GM23248 (cell line): ENCODE data around the gene TOP1. TPM values are rescaled to one million over a fixed set of nuclear protein-coding genes. Genes with fewer than 3 reads are reported as not detected.

Source experiments
- DNase-seq: peaks from one replicate; pipeline ENCODE4 v3.0.0-alpha.2; 2015
- H2AFZ ChIP-seq: fragments of 200-600 bp; sonication (generic); 2 replicates; pipeline ENCODE4 v1.6.1; 2016; ENCODE audit warnings: antibody characterized with exemption
- H3F3A ChIP-seq: fragments of 200-600 bp; sonication (generic); 2 replicates; pipeline ENCODE4 v1.6.1; 2016; ENCODE audit warnings: mild to moderate bottlenecking, antibody characterized with exemption, mixed run types; ENCODE audit not compliant: insufficient read depth
- H3K27ac ChIP-seq: fragments of 200-600 bp; sonication (generic); 2 replicates; pipeline ENCODE4 v1.5.1; 2016; ENCODE audit warnings: mild to moderate bottlenecking
- H3K27me3 ChIP-seq: fragments of 200-600 bp; sonication (generic); replicated peaks from 2 replicates; pipeline ENCODE4 v1.6.1; 2016; ENCODE audit warnings: mild to moderate bottlenecking; ENCODE audit not compliant: insufficient read depth
- H3K36me3 ChIP-seq: fragments of 200-600 bp; sonication (generic); 2 replicates; pipeline ENCODE4 v1.6.1; 2016; ENCODE audit warnings: low read depth, mild to moderate bottlenecking
- H3K4me1 ChIP-seq: fragments of 200-600 bp; sonication (generic); 2 replicates; pipeline ENCODE4 v1.6.1; 2016; ENCODE audit warnings: mild to moderate bottlenecking; ENCODE audit not compliant: insufficient read depth
- H3K4me2 ChIP-seq: fragments of 200-600 bp; sonication (generic); one replicate; pipeline ENCODE4 v1.6.1; 2016; ENCODE audit warnings: mild to moderate bottlenecking; ENCODE audit not compliant: unreplicated experiment
- H3K4me3 ChIP-seq: fragments of 200-600 bp; sonication (generic); 2 replicates; pipeline ENCODE4 v1.5.1; 2016; ENCODE audit warnings: mild to moderate bottlenecking
- H3K79me2 ChIP-seq: fragments of 200-600 bp; sonication (generic); 2 replicates; pipeline ENCODE4 v1.6.1; 2016; ENCODE audit warnings: mild to moderate bottlenecking; ENCODE audit not compliant: insufficient read depth
- H3K9ac ChIP-seq: fragments of 200-600 bp; sonication (generic); 2 replicates; pipeline ENCODE4 v1.6.1; 2016; ENCODE audit warnings: mild to moderate bottlenecking
- H3K9me2 ChIP-seq: fragments of 200-600 bp; sonication (generic); 2 replicates; pipeline ENCODE4 v1.6.1; 2016; ENCODE audit warnings: mixed run types, mild to moderate bottlenecking, moderate library complexity; ENCODE audit not compliant: insufficient read depth
- H3K9me3 ChIP-seq: fragments of 200-600 bp; sonication (generic); one replicate; pipeline ENCODE4 v1.6.1; 2017; ENCODE audit warnings: low read depth
- H4K20me1 ChIP-seq: fragments of 200-600 bp; sonication (generic); 2 replicates; pipeline ENCODE4 v1.6.0; 2016; ENCODE audit not compliant: insufficient read depth
- EZH2 ChIP-seq: fragments of 200-600 bp; sonication (generic); IDR thresholded peaks from 2 replicates; pipeline ENCODE4 v1.6.1; 2018; ENCODE audit warnings: antibody characterized with exemption, mild to moderate bottlenecking; ENCODE audit not compliant: insufficient read depth, poor library complexity, severe bottlenecking
- EZH2phosphoT487 ChIP-seq: fragments of 200-600 bp; sonication (generic); IDR thresholded peaks from 2 replicates; pipeline ENCODE4 v1.6.1; 2018; ENCODE audit warnings: antibody characterized with exemption, moderate library complexity, mild to moderate bottlenecking, low read depth; ENCODE audit not compliant: insufficient read depth
- WGBS, 2 experiments: methylation state at CpG; one replicate each; pipeline ENCODE4 v1.1.6; 2015 to 2017; ENCODE audit warnings: low lambda C conversion rate in 2 of 2, low coverage in 1 of 2; ENCODE audit errors: missing lambda C conversion rate in 2 of 2; 5-methylcytosine and 5-hydroxymethylcytosine counted together
- in situ Hi-C: fragments of 300-500 bp; cut with MboI; formaldehyde crosslinking; loops from 2 replicates; pipeline ENCODE4 v1.15.0; 2020
- polyA plus RNA-seq: library from polyadenylated mRNA; unstranded; fragments of >200 nt; fragmentation: Nextera tagmentation; extraction: Ambion mirVana; gene quantifications from 2 replicates; pipeline ENCODE4 v1.2.1, GENCODE V29; 2016
- total RNA-seq: library from RNA; depleted of rRNA; stranded (reverse); fragments of >200 nt; shearing (Covaris generic); gene quantifications from 2 replicates; pipeline ENCODE4 v1.2.3, GENCODE V29; 2014

The TOP1 gene
- total and polyA plus RNA-seq, 2 experiments from 2014 or later, result 9.0 to 17.9 TPM

GRCh38 chr20:41005361-41005729 lies 23.3 kb upstream of the TOP1 start:
- peaks cover 27% of the 10 kb centered on the region for H3F3A ChIP-seq
- H3K4me1 ChIP-seq, result peaks cover 50% of the 10 kb centered on the region
- H3K36me3 ChIP-seq, result no peaks in the 10 kb centered on the region
- no peaks in the 10 kb centered on the region for H3K9me2 ChIP-seq
- no peak overlapping the region; the same call in 1 of the 2 replicates for H3K27ac ChIP-seq
- H2AFZ ChIP-seq, result no peak overlapping the region
- no peaks in the 10 kb centered on the region for H3K27me3 ChIP-seq
- H4K20me1 ChIP-seq, result no peaks in the 10 kb centered on the region
- H3K4me2 ChIP-seq, result peak overlapping the region; percentile 81
- H3K9me3 ChIP-seq, result no peaks in the 10 kb centered on the region
- H3K9ac ChIP-seq, result no peak overlapping the region
- no peak overlapping the region for H3K4me3 ChIP-seq
- in situ Hi-C loops, result no loop called here
- TF ChIP-seq EZH2phosphoT487 (no peak), EZH2 (no peak)
- no peaks in the 10 kb centered on the region for H3K79me2 ChIP-seq
- 18 to 21% methylated on average over 4 of the region's 4 CpGs for WGBS, 2 experiments
- DNase-seq, result peak; percentile 94

- WGBS, 2 experiments, result 92 to 93% methylated on average over 13 of the region's 13 CpGs
- H3K4me1 ChIP-seq, result peaks cover 50% of the 10 kb centered on the region
- no peaks in the 10 kb centered on the region for H3K36me3 ChIP-seq
- TF ChIP-seq EZH2phosphoT487 (no peak), EZH2 (no peak)
- no peaks in the 10 kb centered on the region for H4K20me1 ChIP-seq
- H3K9me2 ChIP-seq, result no peaks in the 10 kb centered on the region
- peaks cover 27% of the 10 kb centered on the region for H3F3A ChIP-seq
- H3K27ac ChIP-seq, result no peak overlapping the region
- no peaks in the 10 kb centered on the region for H3K9me3 ChIP-seq
- no peak overlapping the region for H2AFZ ChIP-seq
- H3K9ac ChIP-seq, result no peak overlapping the region
- no peak overlapping the region for H3K4me3 ChIP-seq
- H3K27me3 ChIP-seq, result no peaks in the 10 kb centered on the region
- in situ Hi-C loops, result no loop called here
- DNase-seq, result no peak
- no peaks in the 10 kb centered on the region for H3K79me2 ChIP-seq
- no peak overlapping the region for H3K4me2 ChIP-seq
These were observed 22.3 kb upstream of the TOP1 start for GRCh38 chr20:41006126-41006935.

- Histone ChIP-seq H3K9me3 (no peaks in the 10 kb centered on the region), H3K9ac (no peak overlapping the region), H3K4me1 (peaks cover 50% of the 10 kb centered on the region), H3K36me3 (no peaks in the 10 kb centered on the region), H3K4me2 (no peak overlapping the region), H3K27me3 (no peaks in the 10 kb centered on the region), H3K79me2 (no peaks in the 10 kb centered on the region), H2AFZ (no peak overlapping the region), H3F3A (peaks cover 26% of the 10 kb centered on the region), H4K20me1 (no peaks in the 10 kb centered on the region), H3K27ac (no peak overlapping the region), H3K9me2 (no peaks in the 10 kb centered on the region), H3K4me3 (no peak overlapping the region)
- no peak for TF ChIP-seq EZH2phosphoT487
- no peak for TF ChIP-seq EZH2
- WGBS, 2 experiments, result 89 to 100% methylated on average over 2 of the region's 2 CpGs
- no peak for DNase-seq
- in situ Hi-C loops, result no loop called here
These were observed 21.6 kb upstream of the TOP1 start for GRCh38 chr20:41006936-41007474.

GRCh38 chr20:41007481-41007880 lies 21.1 kb upstream of the TOP1 start:
- Histone ChIP-seq H4K20me1 (no peaks in the 10 kb centered on the region), H3F3A (peaks cover 21% of the 10 kb centered on the region)

More at GRCh38 chr20:41007481-41007880, 21.1 kb upstream of the TOP1 start:
- DNase-seq, result no peak
- TF ChIP-seq EZH2, result no peak
- TF ChIP-seq EZH2phosphoT487, result no peak
- H3K27me3 ChIP-seq, result no peaks in the 10 kb centered on the region
- no peaks in the 10 kb centered on the region for H3K36me3 ChIP-seq
- H3K4me1 ChIP-seq, result peaks cover 46% of the 10 kb centered on the region
- H3K9ac ChIP-seq, result no peak overlapping the region
- H3K4me2 ChIP-seq, result no peak overlapping the region
- no peak overlapping the region for H3K4me3 ChIP-seq
- H3K79me2 ChIP-seq, result no peaks in the 10 kb centered on the region
- in situ Hi-C loops, result no loop called here
- H3K9me2 ChIP-seq, result no peaks in the 10 kb centered on the region
- no peaks in the 10 kb centered on the region for H3K9me3 ChIP-seq
- 100% methylated on average over 1 to 3 of the region's 3 CpGs for WGBS, 2 experiments
- H3K27ac ChIP-seq, result no peak overlapping the region
- H2AFZ ChIP-seq, result no peak overlapping the region
